Measurements from ENCODE around the gene FLRT2. TPM values are rescaled to one million over a fixed set of nuclear protein-coding genes. Genes with fewer than 3 reads are reported as not detected.

The FLRT2 gene
- total and polyA plus RNA-seq, 9 of the 15 experiments (the other 6 are each of a cell fraction or from before 2014, with no cell fraction given): 0.02 TPM; not detected in 8

DNA sequence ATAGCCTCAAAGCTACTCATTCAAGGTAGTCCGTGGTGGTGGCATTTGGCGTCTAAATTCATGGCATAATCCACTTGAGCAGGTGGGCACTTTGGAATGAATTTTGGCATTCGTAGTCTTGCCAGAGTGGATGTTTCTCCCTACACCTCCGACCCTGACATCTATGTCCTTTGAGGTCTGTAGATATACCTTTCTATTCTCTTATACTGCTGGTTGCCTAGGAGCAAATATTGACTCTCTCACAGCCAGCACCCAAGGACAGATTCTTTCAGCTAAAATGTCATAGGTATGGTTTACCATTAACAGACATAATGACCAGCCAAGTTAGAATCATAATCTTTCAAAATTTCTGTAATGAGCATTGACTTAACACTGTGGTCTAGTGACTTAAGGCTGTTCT lies 47.4 kb upstream of the FLRT2 start (continued):
- no peak for TF ChIP-seq BACH1 (tag; IDR thresholded peaks at IDR 0.05)

GRCh38 chr14:85483037-85483436 lies 46.9 kb upstream of the FLRT2 start:
- H3K36me3 ChIP-seq (ENCODE audit: control insufficient read depth, insufficient read depth, low read length): no peaks in the 10 kb centered on the region
- H4K20me1 ChIP-seq (replicated peaks; ENCODE audit: control insufficient read depth, insufficient read depth, low read length): no peaks in the 10 kb centered on the region
- no peaks in the 10 kb centered on the region for H3K9me3 ChIP-seq (replicated peaks; ENCODE audit: control insufficient read depth, insufficient read depth, low read depth, low read length)
- FAIRE-seq (no peak), DNase-seq (ENCODE audit: extremely low read depth in 1 of 4, low spot score in 3 of 4) (no peak), ATAC-seq (no peak)
- no peak overlapping the region for H3K4me3 ChIP-seq
- CTCF ChIA-PET (ENCODE audit: low intra/inter-chr PET ratio): no interaction called here
- H3K9me1 ChIP-seq (ENCODE audit: control insufficient read depth, insufficient read depth, low read length): no peaks in the 10 kb centered on the region
- H3K4me1 ChIP-seq (replicated peaks in 1 of 2; ENCODE audit: control insufficient read depth in 2 of 2, insufficient read depth in 2 of 2, low read length in 2 of 2): no peaks in the 10 kb centered on the region
- TF ChIP-seq POLR2A (conservative IDR thresholded peaks at IDR 0.05) (no peak), BHLHE40 (IDR thresholded peaks at IDR 0.05; ENCODE audit: low read length) (no peak), TRIM25 (IDR thresholded peaks at IDR 0.05; ENCODE audit: borderline replicate concordance) (no peak), ZBTB7A (IDR thresholded peaks at IDR 0.05; ENCODE audit: borderline replicate concordance, control insufficient read depth, low read depth, low read length) (no peak), E2F3 (CRISPR knock-in tag; IDR thresholded peaks at IDR 0.05) (no peak), ZNF695 (CRISPR knock-in tag; IDR thresholded peaks at IDR 0.05) (no peak), ZBTB2 (IDR thresholded peaks at IDR 0.05) (no peak), MBD2 (IDR thresholded peaks at IDR 0.05; ENCODE audit: borderline replicate concordance, low read depth) (no peak), ATF3 (IDR thresholded peaks at IDR 0.05) (no peak), ATF3 (CRISPR knock-in tag; conservative IDR thresholded peaks at IDR 0.05) (no peak)
- no peaks in the 10 kb centered on the region for H3K27me3 ChIP-seq (ENCODE audit: control insufficient read depth in 2 of 2, insufficient read depth in 2 of 2, low read length in 2 of 2)
- intact Hi-C loops (cut with micrococcal nuclease): no loop called here
- in situ Hi-C loops (cut with MboI): no loop called here
- no peak overlapping the region for H3K4me2 ChIP-seq (ENCODE audit: insufficient read depth, low read length)
- POLR2A ChIA-PET: no interaction called here
- H3K79me2 ChIP-seq (ENCODE audit: control insufficient read depth, insufficient read depth, low read length): no peaks in the 10 kb centered on the region
- 0% methylated on average over 2 of the region's 2 CpGs for WGBS (ENCODE audit: insufficient coverage, low coverage, missing lambda C conversion rate)
- no peak overlapping the region for H2AFZ ChIP-seq (ENCODE audit: low read depth, low read length)
- no TSS peak for BruUV-seq (replicated peaks)
- H3K9ac ChIP-seq (ENCODE audit: insufficient read depth in 1 of 2, low read depth in 2 of 2, low read length in 2 of 2): no peak overlapping the region
- no peak overlapping the region for H3K27ac ChIP-seq (ENCODE audit: extremely low read depth, low read depth, low read length)

Data from K562 (cell line).